ENCODE data around the gene INS.
"Not testable (repeated sequence)": the region's sequence is repeated elsewhere in the genome, so short reads cannot be mapped to it uniquely, and the experiment has no call there.

Gene INS

GRCh38 chr11:2179516-2179915, 18.5 kb upstream of the INS start:
- no peaks in the 10 kb centered on the region for H3K36me3 ChIP-seq (ENCODE audit: insufficient read depth)
- H3K4me3 ChIP-seq (IDR thresholded peaks at IDR 0.05; ENCODE audit: insufficient read depth, low read depth, low read length) = no peak overlapping the region
- H3K4me2 ChIP-seq = no peak overlapping the region
- no peak for TF ChIP-seq CTCF (conservative IDR thresholded peaks at IDR 0.05; ENCODE audit: low read depth, low read length)
- H3K27ac ChIP-seq = no peak overlapping the region
- no peaks in the 10 kb centered on the region for H4K20me1 ChIP-seq (ENCODE audit: insufficient read depth)
- peaks cover 86% of the 10 kb centered on the region for H3K27me3 ChIP-seq (ENCODE audit: insufficient read depth, low read depth)
- no peaks in the 10 kb centered on the region for H3K79me2 ChIP-seq (ENCODE audit: insufficient read depth, low read depth)
- H3K4me1 ChIP-seq (ENCODE audit: low read depth, poor library complexity, severe bottlenecking) = peaks cover 4% of the 10 kb centered on the region
- H3K9ac ChIP-seq = no peak overlapping the region
- no peak overlapping the region for H2AFZ ChIP-seq (ENCODE audit: low read depth)

GRCh38 chr11:2178906-2179494, 18.0 kb upstream of the INS start:
- H3K9ac ChIP-seq = no peak overlapping the region

GRCh38 chr11:2178055-2178773, 17.2 kb upstream of the INS start:
- H3K36me3 ChIP-seq (ENCODE audit: insufficient read depth); H2AFZ ChIP-seq (ENCODE audit: low read depth); H3K79me2 ChIP-seq (ENCODE audit: insufficient read depth, low read depth); H3K4me3 ChIP-seq (IDR thresholded peaks at IDR 0.05; ENCODE audit: insufficient read depth, low read depth, low read length); H3K27ac ChIP-seq; H3K4me1 ChIP-seq (ENCODE audit: low read depth, poor library complexity, severe bottlenecking); H3K4me2 ChIP-seq; H3K9ac ChIP-seq; H4K20me1 ChIP-seq (ENCODE audit: insufficient read depth): not testable (repeated sequence)
- peaks cover 85% of the 10 kb centered on the region for H3K27me3 ChIP-seq (ENCODE audit: insufficient read depth, low read depth)

More at GRCh38 chr11:2178906-2179494, 18.0 kb upstream of the INS start:
- no peak for TF ChIP-seq CTCF (conservative IDR thresholded peaks at IDR 0.05; ENCODE audit: low read depth, low read length)
- Histone ChIP-seq H3K36me3 (ENCODE audit: insufficient read depth) (no peaks in the 10 kb centered on the region), H2AFZ (ENCODE audit: low read depth) (no peak overlapping the region), H3K4me1 (ENCODE audit: low read depth, poor library complexity, severe bottlenecking) (peaks cover 4% of the 10 kb centered on the region), H3K27ac (no peak overlapping the region), H4K20me1 (ENCODE audit: insufficient read depth) (no peaks in the 10 kb centered on the region), H3K79me2 (ENCODE audit: insufficient read depth, low read depth) (no peaks in the 10 kb centered on the region), H3K4me3 (IDR thresholded peaks at IDR 0.05; ENCODE audit: insufficient read depth, low read depth, low read length) (no peak overlapping the region), H3K4me2 (no peak overlapping the region), H3K27me3 (ENCODE audit: insufficient read depth, low read depth) (peaks cover 86% of the 10 kb centered on the region)

- no peaks in the 10 kb centered on the region for H3K79me2 ChIP-seq (ENCODE audit: insufficient read depth, low read depth)
- no peak overlapping the region for H2AFZ ChIP-seq (ENCODE audit: low read depth)
- peaks cover 4% of the 10 kb centered on the region for H3K4me1 ChIP-seq (ENCODE audit: low read depth, poor library complexity, severe bottlenecking)
- H3K9ac ChIP-seq = no peak overlapping the region
- peaks cover 85% of the 10 kb centered on the region for H3K27me3 ChIP-seq (ENCODE audit: insufficient read depth, low read depth)
- no peaks in the 10 kb centered on the region for H3K36me3 ChIP-seq (ENCODE audit: insufficient read depth)
- TF ChIP-seq CTCF (conservative IDR thresholded peaks at IDR 0.05; ENCODE audit: low read depth, low read length) = no peak
- H3K4me2 ChIP-seq = no peak overlapping the region
- no peaks in the 10 kb centered on the region for H4K20me1 ChIP-seq (ENCODE audit: insufficient read depth)
- H3K27ac ChIP-seq = no peak overlapping the region
- H3K4me3 ChIP-seq (IDR thresholded peaks at IDR 0.05; ENCODE audit: insufficient read depth, low read depth, low read length) = no peak overlapping the region
Measured at GRCh38 chr11:2177076-2177475, 16.1 kb upstream of the INS start.

GRCh38 chr11:2176389-2176900, 15.4 kb upstream of the INS start:
- Histone ChIP-seq H3K4me1 (ENCODE audit: low read depth, poor library complexity, severe bottlenecking) (peaks cover 4% of the 10 kb centered on the region), H3K4me2 (no peak overlapping the region), H3K4me3 (IDR thresholded peaks at IDR 0.05; ENCODE audit: insufficient read depth, low read depth, low read length) (no peak overlapping the region), H3K27ac (no peak overlapping the region), H3K79me2 (ENCODE audit: insufficient read depth, low read depth) (no peaks in the 10 kb centered on the region), H3K36me3 (ENCODE audit: insufficient read depth) (no peaks in the 10 kb centered on the region), H3K9ac (no peak overlapping the region), H3K27me3 (ENCODE audit: insufficient read depth, low read depth) (peaks cover 82% of the 10 kb centered on the region), H2AFZ (ENCODE audit: low read depth) (no peak overlapping the region), H4K20me1 (ENCODE audit: insufficient read depth) (no peaks in the 10 kb centered on the region)
- no peak for TF ChIP-seq CTCF (conservative IDR thresholded peaks at IDR 0.05; ENCODE audit: low read depth, low read length)

Measured in KMS-11 (cell line).